ENCODE results near the gene IL1RL1. TPM values are rescaled to one million over a fixed set of nuclear protein-coding genes. Genes with fewer than 3 reads are reported as not detected.

Gene IL1RL1
- total and polyA plus RNA-seq, 2 donors from 2014 or later = 32.3 to 102 TPM

DNA sequence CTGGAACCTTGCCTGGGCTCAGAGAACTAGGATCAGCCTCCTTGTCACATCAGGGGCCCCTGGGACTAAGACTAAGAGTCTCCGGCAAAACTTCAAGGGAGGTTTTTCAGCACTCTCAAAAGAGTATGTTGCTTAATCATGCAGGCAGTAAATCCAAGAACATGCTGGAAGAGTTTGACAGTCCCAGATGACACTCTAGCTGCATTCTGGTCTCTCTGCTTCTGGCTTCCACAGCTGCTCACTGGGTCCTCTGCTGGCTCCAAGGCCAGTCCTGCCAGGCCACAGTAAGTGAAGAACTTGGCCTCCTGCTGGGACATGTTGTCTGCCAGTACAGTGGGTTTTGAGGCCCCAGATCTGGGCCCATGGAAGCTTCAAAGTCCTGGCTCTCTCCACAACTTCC is 45.2 kb upstream of the IL1RL1 start:
- H3K4me3 ChIP-seq (ENCODE audit: low read length in 3 of 3) = no peak overlapping the region
- H3K9me3 ChIP-seq (ENCODE audit: control insufficient read depth in 2 of 3, insufficient read depth in 1 of 3, low read length in 3 of 3) = no peaks in the 10 kb centered on the region
- H3K36me3 ChIP-seq (ENCODE audit: control insufficient read depth in 2 of 3, insufficient read depth in 3 of 3, low read length in 3 of 3) = no peaks in the 10 kb centered on the region
- TF ChIP-seq, protein P1, sequence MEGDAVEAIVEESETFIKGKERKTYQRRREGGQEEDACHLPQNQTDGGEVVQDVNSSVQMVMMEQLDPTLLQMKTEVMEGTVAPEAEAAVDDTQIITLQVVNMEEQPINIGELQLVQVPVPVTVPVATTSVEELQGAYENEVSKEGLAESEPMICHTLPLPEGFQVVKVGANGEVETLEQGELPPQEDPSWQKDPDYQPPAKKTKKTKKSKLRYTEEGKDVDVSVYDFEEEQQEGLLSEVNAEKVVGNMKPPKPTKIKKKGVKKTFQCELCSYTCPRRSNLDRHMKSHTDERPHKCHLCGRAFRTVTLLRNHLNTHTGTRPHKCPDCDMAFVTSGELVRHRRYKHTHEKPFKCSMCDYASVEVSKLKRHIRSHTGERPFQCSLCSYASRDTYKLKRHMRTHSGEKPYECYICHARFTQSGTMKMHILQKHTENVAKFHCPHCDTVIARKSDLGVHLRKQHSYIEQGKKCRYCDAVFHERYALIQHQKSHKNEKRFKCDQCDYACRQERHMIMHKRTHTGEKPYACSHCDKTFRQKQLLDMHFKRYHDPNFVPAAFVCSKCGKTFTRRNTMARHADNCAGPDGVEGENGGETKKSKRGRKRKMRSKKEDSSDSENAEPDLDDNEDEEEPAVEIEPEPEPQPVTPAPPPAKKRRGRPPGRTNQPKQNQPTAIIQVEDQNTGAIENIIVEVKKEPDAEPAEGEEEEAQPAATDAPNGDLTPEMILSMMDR (IDR thresholded peaks at IDR 0.05; ENCODE audit: borderline replicate concordance, extremely low read depth, insufficient read depth) = no peak
- H3K27ac ChIP-seq (ENCODE audit: low read depth in 2 of 2, low read length in 2 of 2) = peak overlapping the region in 1 of 2 donors; percentile 10
- peaks cover 0 to 7% (median 0%) of the 10 kb centered on the region in 3 donors for H3K4me1 ChIP-seq (ENCODE audit: control insufficient read depth in 2 of 3, insufficient read depth in 2 of 3, low read depth in 1 of 3, low read length in 3 of 3)
- intact Hi-C loops (cut with DNase I) = no loop called here
- FAIRE-seq (no peak), DNase-seq (peak in 2 of 5 donors; percentile 11 to 74)
- H3K27me3 ChIP-seq (ENCODE audit: control insufficient read depth, insufficient read depth, low read length) = no peaks in the 10 kb centered on the region
- no peak overlapping the region for H3K9ac ChIP-seq (ENCODE audit: low read length in 3 of 3)

DNA sequence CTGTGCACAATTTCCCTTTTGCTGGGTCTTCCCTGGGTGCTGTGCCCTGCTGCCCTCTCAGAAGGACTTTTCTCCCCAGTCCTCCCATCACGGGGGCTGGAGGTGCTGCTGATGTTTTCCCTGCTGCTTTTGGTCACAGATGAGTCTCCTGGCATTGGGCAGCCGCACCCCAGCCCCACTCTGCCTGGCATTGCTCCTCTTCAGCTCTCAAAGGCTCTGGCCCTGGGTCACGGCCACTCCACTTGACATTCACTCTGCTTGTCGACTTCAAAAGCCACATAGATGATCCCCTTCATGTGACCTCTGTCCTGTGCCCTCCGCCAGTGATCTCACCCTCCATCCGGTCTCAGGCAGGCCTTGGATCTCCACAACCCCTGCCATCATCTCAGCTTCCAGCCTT is 43.6 kb upstream of the IL1RL1 start:
- H3K9ac ChIP-seq (ENCODE audit: low read length in 3 of 3) = no peak overlapping the region
- peaks cover 0 to 7% (median 0%) of the 10 kb centered on the region in 3 donors for H3K4me1 ChIP-seq (ENCODE audit: control insufficient read depth in 2 of 3, insufficient read depth in 2 of 3, low read depth in 1 of 3, low read length in 3 of 3)
- DNase-seq (no peak), FAIRE-seq (no peak)
- H3K4me3 ChIP-seq (ENCODE audit: low read length in 3 of 3) = no peak overlapping the region
- no peaks in the 10 kb centered on the region for H3K9me3 ChIP-seq (ENCODE audit: control insufficient read depth in 2 of 3, insufficient read depth in 1 of 3, low read length in 3 of 3)
- TF ChIP-seq, protein P1 (IDR thresholded peaks at IDR 0.05; ENCODE audit: borderline replicate concordance, extremely low read depth, insufficient read depth) = no peak
- no peaks in the 10 kb centered on the region for H3K27me3 ChIP-seq (ENCODE audit: control insufficient read depth, insufficient read depth, low read length)
- no peak overlapping the region for H3K27ac ChIP-seq (ENCODE audit: low read depth in 2 of 2, low read length in 2 of 2)
- intact Hi-C loops (cut with DNase I) = no loop called here
- H3K36me3 ChIP-seq (ENCODE audit: control insufficient read depth in 2 of 3, insufficient read depth in 3 of 3, low read length in 3 of 3) = no peaks in the 10 kb centered on the region

DNA sequence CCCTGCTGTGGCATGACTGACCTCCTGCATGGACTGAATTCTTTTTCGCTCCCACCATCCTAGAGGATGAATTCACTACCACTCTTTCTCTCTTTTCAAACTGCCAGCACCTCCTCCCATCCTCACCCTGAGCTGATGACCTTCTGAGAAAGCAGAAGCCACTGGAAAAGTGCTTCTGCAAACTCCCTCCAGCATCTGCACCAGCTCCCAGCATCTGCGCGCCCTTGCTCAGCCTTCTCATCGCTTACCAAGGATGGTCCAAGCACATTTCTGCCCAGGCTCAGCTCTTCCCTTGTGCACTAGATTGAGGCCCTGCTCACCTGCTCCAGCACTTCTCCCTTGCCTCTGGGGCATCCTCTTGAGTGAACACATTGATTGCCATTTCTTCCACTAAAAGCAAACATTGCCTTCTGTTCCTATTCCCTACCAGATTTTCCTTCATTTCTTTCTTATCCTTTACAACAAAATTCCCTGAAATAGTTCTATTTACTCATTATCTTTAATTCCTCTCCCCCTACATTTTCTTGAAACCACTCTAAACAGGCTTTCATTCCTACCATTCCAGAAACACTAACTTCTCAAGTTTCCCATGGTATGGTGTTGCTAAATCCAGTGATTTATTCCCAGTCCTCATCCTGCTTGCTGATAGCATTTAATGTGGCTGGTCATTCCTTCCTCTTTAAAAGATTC is 42.7 kb upstream of the IL1RL1 start:
- peaks cover 0 to 7% (median 0%) of the 10 kb centered on the region in 3 donors for H3K4me1 ChIP-seq (ENCODE audit: control insufficient read depth in 2 of 3, insufficient read depth in 2 of 3, low read depth in 1 of 3, low read length in 3 of 3)
- H3K9ac ChIP-seq (ENCODE audit: low read length in 3 of 3) = no peak overlapping the region
- H3K9me3 ChIP-seq (ENCODE audit: control insufficient read depth in 2 of 3, insufficient read depth in 1 of 3, low read length in 3 of 3) = no peaks in the 10 kb centered on the region
- intact Hi-C loops (cut with DNase I) = no loop called here
- TF ChIP-seq, protein P1 (IDR thresholded peaks at IDR 0.05; ENCODE audit: borderline replicate concordance, extremely low read depth, insufficient read depth) = no peak
- peak in 2 of 5 donors; percentile 70 to 85 for DNase-seq
- no peak overlapping the region for H3K4me3 ChIP-seq (ENCODE audit: low read length in 3 of 3)
- FAIRE-seq = no peak
- H3K36me3 ChIP-seq (ENCODE audit: control insufficient read depth in 2 of 3, insufficient read depth in 3 of 3, low read length in 3 of 3) = no peaks in the 10 kb centered on the region
- no peaks in the 10 kb centered on the region for H3K27me3 ChIP-seq (ENCODE audit: control insufficient read depth, insufficient read depth, low read length)
- H3K27ac ChIP-seq (ENCODE audit: low read depth in 2 of 2, low read length in 2 of 2) = peak overlapping the region in 1 of 2 donors; percentile 75

Data from kidney (tissue), 14 donors.